Endothelial cell of umbilical vein (primary cell): ENCODE measurements around the gene GCNT1. TPM values are rescaled to one million over a fixed set of nuclear protein-coding genes. Genes with fewer than 3 reads are reported as not detected.

ENCODE experiments used
- BruUV-seq: library from RNA; stranded (reverse); fragments of 400-500 nt; replicated peaks from 2 replicates; lab custom pipeline; 2021; lab: Mats Ljungman, UMichigan
- CTCF ChIA-PET: fragments of 300-600, 350-600 bp; sonication (Branson Sonifier 250); formaldehyde crosslinking; loops from one replicate; lab custom pipeline; 2021; ENCODE audit warnings: antibody characterized with exemption, inconsistent platforms; lab: Charles Lee
- POLR2A ChIA-PET: fragments of 300-600, 350-600 bp; sonication (Branson Sonifier 250); formaldehyde crosslinking; loops from one replicate; lab custom pipeline; 2021; ENCODE audit warnings: antibody characterized with exemption, inconsistent platforms; lab: Charles Lee
- DNase-seq: peaks from one replicate; pipeline ENCODE4 v3.0.0-alpha.2; 2011; ENCODE audit warnings: low read depth, low spot score
- FAIRE-seq: peaks from 2 replicates; lab custom pipeline; 2011; peaks lifted over from hg19 to GRCh38; lab: Jason Lieb, UNC
- H2AFZ ChIP-seq: 2 replicates; pipeline ENCODE4 v1.6.0; 2012; ENCODE audit warnings: low read depth, low read length, control low read depth, inconsistent platforms
- H3K27ac ChIP-seq: 2 replicates; pipeline ENCODE4 v1.5.1; 2011; ENCODE audit warnings: low read depth, mild to moderate bottlenecking, control low read depth, low read length, moderate library complexity; ENCODE audit not compliant: insufficient read depth
- H3K27me3 ChIP-seq, 2 experiments: 2 replicates each; pipeline versions ENCODE4 v1.6.0 to v1.6.1; 2011; ENCODE audit warnings: low read length in 2 of 2, mixed read lengths in 1 of 2; ENCODE audit not compliant: control insufficient read depth in 2 of 2, insufficient read depth in 2 of 2
- H3K36me3 ChIP-seq, 2 experiments: 2 replicates in 1 of 2; 3 replicates in 1 of 2; pipeline ENCODE4 v1.5.1; 2011; ENCODE audit warnings: low read length in 2 of 2, mild to moderate bottlenecking in 1 of 2, moderate library complexity in 1 of 2; ENCODE audit not compliant: control insufficient read depth in 2 of 2, insufficient read depth in 2 of 2; ENCODE audit errors: extremely low read depth in 1 of 2
- H3K4me1 ChIP-seq: 3 replicates; pipeline ENCODE4 v1.5.1; 2011; ENCODE audit warnings: mild to moderate bottlenecking, low read length; ENCODE audit not compliant: control insufficient read depth, insufficient read depth; ENCODE audit errors: extremely low read depth
- H3K4me2 ChIP-seq: 2 replicates; pipeline ENCODE4 v1.6.1; 2011; ENCODE audit warnings: low read length, control low read depth, mixed read lengths; ENCODE audit not compliant: insufficient read depth
- H3K4me3 ChIP-seq, 3 experiments: fragments of 200-600 bp in 1 of 3; sonication (generic), shearing (Covaris generic) in 1 of 3; replicated peaks in 1 of 3; 2 replicates each; pipeline ENCODE4 v1.5.1; 2011 to 2016; ENCODE audit warnings: control low read depth in 3 of 3, low read length in 3 of 3, mild to moderate bottlenecking in 2 of 3, inconsistent platforms in 1 of 3, low read depth in 1 of 3, moderate library complexity in 1 of 3; ENCODE audit not compliant: insufficient read depth in 1 of 3
- H3K79me2 ChIP-seq: 2 replicates; pipeline ENCODE4 v1.6.0; 2012; ENCODE audit warnings: low read length, inconsistent platforms; ENCODE audit not compliant: control insufficient read depth, insufficient read depth
- H3K9ac ChIP-seq: replicated peaks from 2 replicates; pipeline ENCODE3; 2011; ENCODE audit warnings: low read length, control low read depth; ENCODE audit not compliant: insufficient read depth; ENCODE audit errors: extremely low read depth
- H3K9me1 ChIP-seq: replicated peaks from 3 replicates; pipeline ENCODE4 v1.6.0; 2011; ENCODE audit warnings: mild to moderate bottlenecking, low read length; ENCODE audit not compliant: control insufficient read depth, insufficient read depth; ENCODE audit errors: extremely low read depth
- H3K9me3 ChIP-seq: replicated peaks from 2 replicates; pipeline ENCODE4 v1.5.1; 2012; ENCODE audit warnings: low read length, inconsistent platforms; ENCODE audit not compliant: control insufficient read depth, insufficient read depth
- H4K20me1 ChIP-seq: replicated peaks from 2 replicates; pipeline ENCODE3; 2011; ENCODE audit warnings: mild to moderate bottlenecking, low read length; ENCODE audit not compliant: control insufficient read depth, insufficient read depth; ENCODE audit errors: extremely low read depth
- CTCF ChIP-seq, 2 donors: IDR thresholded peaks; 1 replicate in 1 of 2; 2 replicates in 1 of 2; pipeline ENCODE4 v1.5.1; 2011; ENCODE audit warnings: low read length in 2 of 2, mild to moderate bottlenecking in 2 of 2, moderate library complexity in 2 of 2, control low read depth in 1 of 2, inconsistent platforms in 1 of 2, low read depth in 1 of 2; ENCODE audit not compliant: insufficient read depth in 1 of 2; ENCODE audit errors: extremely low read depth in 1 of 2
- EZH2 ChIP-seq: IDR thresholded peaks from 2 replicates; pipeline ENCODE4 v1.6.1; 2012; ENCODE audit warnings: borderline replicate concordance, low read depth, mild to moderate bottlenecking, moderate library complexity, low read length, inconsistent platforms; ENCODE audit not compliant: severe bottlenecking
- FOS ChIP-seq: IDR thresholded peaks from 2 replicates; pipeline ENCODE4 v1.6.1; 2011; ENCODE audit warnings: mild to moderate bottlenecking, low read length, moderate library complexity, borderline replicate concordance; ENCODE audit not compliant: insufficient read depth
- GATA2 ChIP-seq: IDR thresholded peaks from 2 replicates; pipeline ENCODE4 v1.7.0; 2011; ENCODE audit warnings: low read depth, mild to moderate bottlenecking, moderate library complexity, mixed read lengths, low read length; ENCODE audit not compliant: insufficient read length, insufficient read depth
- JUN ChIP-seq: IDR thresholded peaks from 2 replicates; pipeline ENCODE4 v1.6.1; 2011; ENCODE audit warnings: borderline replicate concordance, low read depth; ENCODE audit not compliant: insufficient read length, insufficient read depth
- MYC ChIP-seq: IDR thresholded peaks from one replicate; pipeline ENCODE4 v1.6.1; 2011; ENCODE audit warnings: mild to moderate bottlenecking, low read depth, low read length
- POLR2A ChIP-seq: IDR thresholded peaks from 2 replicates; pipeline ENCODE4 v1.6.1; 2012; ENCODE audit warnings: low read depth, mild to moderate bottlenecking, control low read depth, low read length
- POLR2AphosphoS5 ChIP-seq: IDR thresholded peaks from 2 replicates; pipeline ENCODE4 v1.6.1; 2012; ENCODE audit warnings: low read depth, mild to moderate bottlenecking, control low read depth, low read length, moderate library complexity; ENCODE audit not compliant: insufficient read depth
- dilution Hi-C: fragments of 300-500 bp; cut with MboI; formaldehyde crosslinking; loops from one replicate; pipeline ENCODE4 v1.15.0; 2019; ENCODE audit warnings: low sequenced_read_pairs; ENCODE audit not compliant: extremely low pct_ligation_motif_present
- intact Hi-C: fragments of 100-400 bp; cut with micrococcal nuclease; formaldehyde crosslinking; loops from one replicate; pipeline ENCODE4 v1.10.0; 2022
- polyA plus RNA-seq, 4 experiments: library from polyadenylated mRNA; depleted of rRNA in 3 of 4; stranded (reverse) in 3 of 4; unstranded in 1 of 4; fragments of >200 nt; gene quantifications; 2 replicates each; pipeline versions ENCODE4 v1.2.1 to v1.2.3, GENCODE V29; 2011 to 2012; ENCODE audit warnings: missing spikeins in 1 of 4
- total RNA-seq: library from RNA; stranded (reverse); gene quantifications from 2 replicates; pipeline ENCODE4 v1.2.3, GENCODE V29; 2021

The GCNT1 gene
- total and polyA plus RNA-seq, 2 donors (not counting 3 experiments of a cell fraction or from before 2014, with no cell fraction given) = 18.1 to 30.9 TPM

DNA sequence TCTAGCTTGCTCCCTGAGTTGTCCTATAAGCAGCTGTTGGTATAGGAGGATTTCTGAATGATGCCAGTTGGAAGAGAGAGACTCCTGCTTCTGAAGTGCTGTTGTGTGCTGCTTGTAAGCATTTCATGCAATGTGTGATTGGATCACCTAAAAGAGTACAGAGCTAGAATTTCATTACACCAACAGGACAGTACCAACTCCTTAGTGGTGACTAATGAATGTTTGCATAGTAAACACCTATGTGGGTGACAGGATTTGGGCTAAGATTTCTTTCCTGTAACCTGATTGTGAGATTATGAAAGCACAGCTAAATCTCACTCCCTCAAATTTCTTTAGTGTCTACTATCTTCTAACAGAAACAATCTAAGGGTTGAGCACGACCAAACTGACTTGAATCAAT, 67.0 kb downstream of the GCNT1 start:
- H4K20me1 ChIP-seq = no peaks in the 10 kb centered on the region
- no peak for FAIRE-seq

More for the DNA sequence above, 67.0 kb downstream of the GCNT1 start:
- Histone ChIP-seq H3K79me2 (no peaks in the 10 kb centered on the region), H3K27me3 (no peaks in the 10 kb centered on the region), H3K4me1 (no peaks in the 10 kb centered on the region), H3K36me3 (no peaks in the 10 kb centered on the region), H3K9ac (no peak overlapping the region), H2AFZ (no peak overlapping the region), H3K4me2 (no peak overlapping the region), H3K27ac (no peak overlapping the region), H3K9me3 (no peaks in the 10 kb centered on the region), H3K4me3 (no peak overlapping the region), H3K9me1 (no peaks in the 10 kb centered on the region)
- TF ChIP-seq GATA2 (no peak), FOS (no peak), MYC (no peak), EZH2 (no peak), JUN (no peak), POLR2A (no peak), CTCF (IDR thresholded peaks at IDR 0.05; ENCODE audit: extremely low read depth in 1 of 2, insufficient read depth in 1 of 2, low read depth in 1 of 2, low read length in 2 of 2) (no peak), POLR2AphosphoS5 (no peak)
- ChIA-PET POLR2A (no interaction called here), CTCF (no interaction called here)
- dilution Hi-C loops = no loop called here
- no peak for DNase-seq
- BruUV-seq = no TSS peak
- intact Hi-C loops = no loop called here
